GM12864 (cell line): Measurements from ENCODE around the gene SETD4.

ENCODE experiments used
- DNase-seq: peaks from one replicate; pipeline ENCODE4 v3.0.0-alpha.2; 2011; ENCODE audit warnings: low read depth
- H3K4me3 ChIP-seq: 2 replicates; pipeline ENCODE4 v1.5.1; 2011; ENCODE audit warnings: mild to moderate bottlenecking, low read depth, low read length, control low read depth
- TF ChIP-seq, protein P1 (sequence below): IDR thresholded peaks from 2 replicates; pipeline ENCODE4 v1.5.1; 2011; ENCODE audit warnings: low read depth, mild to moderate bottlenecking, moderate library complexity, low read length, control low read depth, inconsistent platforms; ENCODE audit errors: missing control alignments

Gene SETD4

DNA sequence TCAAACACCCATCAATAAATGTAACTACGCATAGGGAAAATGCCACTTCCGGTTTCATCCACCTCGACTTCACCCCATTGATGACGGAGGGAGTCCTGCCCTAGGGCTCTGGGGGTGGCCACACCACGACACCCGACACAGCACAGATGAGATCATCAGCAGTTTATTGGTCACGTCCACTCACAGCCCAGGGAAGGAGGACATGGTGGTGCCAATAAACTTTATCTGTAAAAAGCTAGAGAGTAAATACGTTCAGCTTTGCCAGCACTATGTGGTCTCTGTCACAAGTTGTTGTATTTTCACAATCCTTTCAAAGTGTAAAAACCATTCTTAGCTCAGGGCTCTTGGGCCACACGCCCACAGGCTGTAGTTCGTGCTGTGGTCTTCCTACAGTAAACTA is 16.3 kb downstream of the SETD4 start:
- H3K4me3 ChIP-seq = no peak overlapping the region
- TF ChIP-seq, protein P1, sequence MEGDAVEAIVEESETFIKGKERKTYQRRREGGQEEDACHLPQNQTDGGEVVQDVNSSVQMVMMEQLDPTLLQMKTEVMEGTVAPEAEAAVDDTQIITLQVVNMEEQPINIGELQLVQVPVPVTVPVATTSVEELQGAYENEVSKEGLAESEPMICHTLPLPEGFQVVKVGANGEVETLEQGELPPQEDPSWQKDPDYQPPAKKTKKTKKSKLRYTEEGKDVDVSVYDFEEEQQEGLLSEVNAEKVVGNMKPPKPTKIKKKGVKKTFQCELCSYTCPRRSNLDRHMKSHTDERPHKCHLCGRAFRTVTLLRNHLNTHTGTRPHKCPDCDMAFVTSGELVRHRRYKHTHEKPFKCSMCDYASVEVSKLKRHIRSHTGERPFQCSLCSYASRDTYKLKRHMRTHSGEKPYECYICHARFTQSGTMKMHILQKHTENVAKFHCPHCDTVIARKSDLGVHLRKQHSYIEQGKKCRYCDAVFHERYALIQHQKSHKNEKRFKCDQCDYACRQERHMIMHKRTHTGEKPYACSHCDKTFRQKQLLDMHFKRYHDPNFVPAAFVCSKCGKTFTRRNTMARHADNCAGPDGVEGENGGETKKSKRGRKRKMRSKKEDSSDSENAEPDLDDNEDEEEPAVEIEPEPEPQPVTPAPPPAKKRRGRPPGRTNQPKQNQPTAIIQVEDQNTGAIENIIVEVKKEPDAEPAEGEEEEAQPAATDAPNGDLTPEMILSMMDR = no peak

DNA sequence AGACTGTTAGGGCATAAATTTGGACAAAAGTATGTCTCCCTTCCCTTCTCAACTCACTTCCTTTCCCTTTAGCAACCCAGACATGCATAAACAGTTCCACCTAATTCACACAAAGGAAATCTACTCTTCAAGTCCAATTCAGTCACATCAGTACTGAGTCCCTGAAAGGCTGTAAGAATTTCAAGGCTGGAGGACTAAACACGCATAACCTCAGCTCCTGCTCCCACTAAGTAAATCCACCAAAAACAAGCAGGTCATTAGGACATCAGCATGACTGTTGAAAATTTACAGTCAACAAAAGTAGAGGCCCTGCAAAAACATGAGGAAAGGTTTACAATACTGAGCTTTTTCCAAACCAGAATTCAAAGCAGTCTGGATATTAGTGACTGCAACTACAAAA is 18.4 kb downstream of the SETD4 start:
- no peak for DNase-seq
- TF ChIP-seq, protein P1 = no peak
- no peak overlapping the region for H3K4me3 ChIP-seq

More for the DNA sequence above, 16.3 kb downstream of the SETD4 start:
- no peak for DNase-seq

DNA sequence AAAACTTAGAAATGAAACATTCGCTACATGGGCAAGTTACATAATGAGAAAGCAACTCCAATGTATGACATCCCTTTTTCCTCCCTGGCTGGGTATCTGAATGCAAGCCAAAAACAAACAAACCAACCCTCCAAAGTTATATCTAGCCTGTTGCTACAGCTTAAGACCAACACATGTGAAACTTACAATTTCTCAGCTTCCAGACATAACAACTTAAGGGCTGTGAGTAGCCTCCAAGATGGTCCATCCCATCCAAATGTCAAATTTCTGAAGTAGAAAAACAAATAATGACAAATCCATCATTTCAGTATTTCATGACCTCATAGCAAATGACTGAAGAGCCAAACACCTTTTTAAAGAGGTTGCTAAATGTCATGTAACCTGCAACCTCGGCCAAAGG is 19.9 kb downstream of the SETD4 start:
- TF ChIP-seq, protein P1 = no peak
- DNase-seq = no peak

DNA sequence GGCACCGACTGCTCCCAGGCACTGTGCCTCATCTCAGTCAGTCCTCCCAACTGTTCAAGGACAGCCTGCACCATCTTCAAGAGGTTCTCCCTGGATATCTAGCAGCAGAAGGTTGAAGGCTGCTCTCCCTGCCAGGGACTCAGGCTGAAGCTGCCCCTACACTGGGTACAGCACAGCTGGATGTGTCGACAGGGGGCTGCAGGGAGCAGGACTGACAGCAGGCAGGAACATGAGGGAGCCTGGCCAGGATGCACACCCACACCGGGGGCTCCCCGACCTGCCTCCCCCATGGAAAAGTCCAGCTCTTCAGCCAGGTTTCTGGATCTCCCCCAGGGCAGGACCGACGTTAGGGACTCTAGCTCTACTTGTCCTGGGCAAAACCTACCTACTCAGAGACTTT is 20.5 kb downstream of the SETD4 start:
- H3K4me3 ChIP-seq = no peak overlapping the region
- no peak for DNase-seq
- TF ChIP-seq, protein P1 = no peak

More for the DNA sequence above, 19.9 kb downstream of the SETD4 start:
- H3K4me3 ChIP-seq = no peak overlapping the region

DNA sequence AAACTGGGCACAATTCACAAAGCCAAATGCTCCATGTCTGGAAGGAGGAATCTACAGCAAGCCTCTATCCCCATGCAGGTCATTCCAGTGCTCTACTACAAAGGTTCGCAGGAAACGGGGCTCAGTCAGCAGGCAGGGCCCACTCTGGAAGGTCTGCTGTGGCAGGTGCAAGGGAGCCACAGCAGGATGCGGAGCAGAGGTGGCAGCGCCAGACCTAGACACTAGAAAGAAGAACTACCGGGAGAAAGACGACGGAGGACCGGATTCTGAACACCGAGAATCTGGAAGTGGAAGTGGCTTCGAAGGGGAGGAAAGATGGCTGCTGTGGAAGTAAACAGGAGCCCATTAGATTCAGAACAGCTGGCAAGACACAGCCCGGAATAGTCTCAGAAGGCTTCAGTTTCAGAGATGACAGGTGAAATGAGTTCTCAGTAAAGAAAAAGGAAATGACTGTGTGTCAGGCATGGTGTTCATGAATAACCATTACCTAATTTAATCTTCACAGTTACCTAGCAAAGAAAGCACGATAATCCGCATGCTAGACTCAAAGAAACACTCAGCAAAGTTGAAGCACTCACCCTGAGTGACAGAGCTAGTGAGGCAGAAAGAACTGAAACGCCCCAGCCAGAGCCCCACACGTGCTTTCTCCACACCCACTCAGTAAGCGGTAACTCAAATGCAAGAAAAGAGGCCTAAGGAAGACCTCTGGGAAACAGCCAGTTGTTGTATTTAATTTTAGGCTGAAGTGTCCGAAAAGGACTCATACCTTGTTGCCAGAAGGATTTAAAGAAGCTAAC is 21.4 kb downstream of the SETD4 start:
- no peak overlapping the region for H3K4me3 ChIP-seq
- DNase-seq = no peak
- TF ChIP-seq, protein P1 = no peak

DNA sequence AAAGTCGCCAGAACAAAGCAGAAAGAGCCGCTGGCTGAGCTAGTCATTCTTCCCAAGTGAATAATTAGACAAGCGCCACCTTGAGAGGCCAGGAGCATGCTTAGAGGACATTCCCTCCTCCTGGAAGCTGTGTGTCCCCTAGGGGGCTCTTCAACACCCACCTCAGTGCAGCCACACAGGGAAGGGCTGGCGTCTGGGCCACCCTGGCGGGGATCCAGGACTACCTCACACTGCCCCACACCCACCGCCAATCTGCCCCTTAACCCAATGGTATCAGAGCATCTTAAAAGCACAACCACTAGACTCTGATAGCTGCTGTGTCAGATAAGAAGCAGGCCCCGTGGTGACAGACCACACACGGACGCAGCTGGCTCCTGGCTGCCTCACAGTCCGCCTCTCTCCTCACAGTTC is 24.9 kb downstream of the SETD4 start:
- no peak for DNase-seq
- TF ChIP-seq, protein P1 = no peak
- no peak overlapping the region for H3K4me3 ChIP-seq
